K562 (cell line): ENCODE measurements around the gene NLGN2. TPM values are rescaled to one million over a fixed set of nuclear protein-coding genes. Genes with fewer than 3 reads are reported as not detected.

ENCODE experiments used
- ADNP ChIP-seq: fragments of 200-800 bp; sonication (Bioruptor generic); IDR thresholded peaks from 2 replicates; pipeline ENCODE4 v1.6.1; 2016; ENCODE audit warnings: missing genetic modification characterization, missing compliant biosample characterization
- ARID3B ChIP-seq: fragments of 250-450 bp; sonication (Bioruptor Pico); IDR thresholded peaks from 2 replicates; pipeline ENCODE4 v1.4.0; 2020; ENCODE audit warnings: borderline replicate concordance
- CCNT2 ChIP-seq: IDR thresholded peaks from 2 replicates; pipeline ENCODE4 v1.6.1; 2011; ENCODE audit warnings: borderline replicate concordance, low read depth, mild to moderate bottlenecking, moderate library complexity, mixed read lengths, low read length; ENCODE audit not compliant: insufficient read length; ENCODE audit errors: extremely low read depth
- CREM ChIP-seq: IDR thresholded peaks from 2 replicates; pipeline ENCODE4 v1.6.1; 2014; ENCODE audit warnings: antibody characterized with exemption, low read depth
- ETS1 ChIP-seq: conservative IDR thresholded peaks from 2 replicates; pipeline ENCODE4 v1.6.1; 2011; ENCODE audit warnings: low read depth, mild to moderate bottlenecking, low read length; ENCODE audit not compliant: control insufficient read depth
- MITF ChIP-seq: IDR thresholded peaks from 2 replicates; pipeline ENCODE4 v1.6.1; 2014; ENCODE audit warnings: antibody characterized with exemption
- MTA3 ChIP-seq: fragments of 450-650 bp; formaldehyde crosslinking; IDR thresholded peaks from 2 replicates; pipeline ENCODE4 v1.6.1; 2017; ENCODE audit warnings: mild to moderate bottlenecking, borderline replicate concordance
- NR2F6 ChIP-seq: fragments of 450-650 bp; formaldehyde crosslinking; IDR thresholded peaks from 2 replicates; pipeline ENCODE4 v1.4.0; 2020; ENCODE audit warnings: mild to moderate bottlenecking
- RFX1 ChIP-seq: fragments of 450-650 bp; IDR thresholded peaks from 2 replicates; pipeline ENCODE4 v1.6.1; 2016; ENCODE audit warnings: mild to moderate bottlenecking, moderate library complexity
- SIN3B ChIP-seq: fragments of 450-650 bp; IDR thresholded peaks from 2 replicates; pipeline ENCODE4 v1.6.1; 2017; ENCODE audit warnings: low read depth, mild to moderate bottlenecking, moderate library complexity
- SRSF1 ChIP-seq: fragments of 200-400 bp; formaldehyde crosslinking; IDR thresholded peaks from 2 replicates; pipeline ENCODE4 v1.6.1; 2017; ENCODE audit warnings: mild to moderate bottlenecking, low read depth, low read length, moderate library complexity
- TAF15 ChIP-seq: fragments of 200-400 bp; formaldehyde crosslinking; IDR thresholded peaks from 2 replicates; pipeline ENCODE4 v1.6.1; 2017; ENCODE audit warnings: mild to moderate bottlenecking, low read depth, low read length, moderate library complexity
- TBL1XR1 ChIP-seq, 2 experiments: IDR thresholded peaks; 2 replicates each; pipeline ENCODE4 v1.6.1; 2012; ENCODE audit warnings: improper control_type of control experiment in 2 of 2, low read length in 2 of 2, mild to moderate bottlenecking in 1 of 2
- TBP ChIP-seq: optimal IDR thresholded peaks from 2 replicates; pipeline ENCODE3; 2011; ENCODE audit warnings: low read depth, low read length, improper control_type of control experiment
- ZFX ChIP-seq: sonication (generic); formaldehyde crosslinking; IDR thresholded peaks from 2 replicates; pipeline ENCODE4 v1.8.0; 2022; ENCODE audit warnings: mild to moderate bottlenecking, missing genetic modification reagents, moderate library complexity
- ZNF239 ChIP-seq: fragments of 250-450 bp; sonication (Bioruptor Pico); IDR thresholded peaks from 2 replicates; pipeline ENCODE4 v1.4.0; 2020; ENCODE audit warnings: mild to moderate bottlenecking
- polyA plus RNA-seq, 8 experiments: library from polyadenylated mRNA; depleted of rRNA in 4 of 8; stranded (reverse) in 5 of 8; unstranded in 3 of 8; fragments of >200 nt; fragmentation: Nextera tagmentation in 2 of 8; fragmentation: Illumina TruSeq in 1 of 8; extraction: Ambion mirVana in 2 of 8; extraction: Trizol in 1 of 8; gene quantifications; 2 replicates each; pipeline versions ENCODE4 v1.2.1 to v1.2.3, GENCODE V29; 2011 to 2014; ENCODE audit warnings: inconsistent platforms in 1 of 8, missing spikeins in 1 of 8
- total RNA-seq, 7 experiments: library from RNA; depleted of rRNA in 6 of 7; stranded (reverse); fragments of >200 nt in 6 of 7; fragmentation: Illumina TruSeq in 2 of 7; extraction: Trizol in 2 of 7; gene quantifications; 2 replicates each; pipeline versions ENCODE4 v1.2.1 to v1.2.3, GENCODE V29; 2011 to 2021; ENCODE audit warnings: low replicate concordance in 1 of 7
- TF ChIP-seq, protein P1 (sequence below): fragments of 450-650 bp; IDR thresholded peaks from 2 replicates; pipeline ENCODE4 v1.6.1; 2016; ENCODE audit warnings: borderline replicate concordance
- TF ChIP-seq, protein P2 (sequence below): fragments of 250-450 bp; sonication (Bioruptor Pico); IDR thresholded peaks from 2 replicates; pipeline ENCODE4 v1.5.1; 2021; ENCODE audit warnings: mild to moderate bottlenecking
- TF ChIP-seq, protein P3 (sequence below): fragments of 450-650 bp; formaldehyde crosslinking; IDR thresholded peaks from 2 replicates; pipeline ENCODE4 v1.4.0; 2022; ENCODE audit warnings: missing genetic modification characterization

NLGN2 gene
- total and polyA plus RNA-seq, 9 of the 15 experiments (the other 6 are each of a cell fraction or from before 2014, with no cell fraction given): 0.11 to 7.8 (median 0.77) TPM

- TF ChIP-seq MITF (no peak), ZFX (CRISPR knock-in tag) (peak; percentile 67), NR2F6 (no peak), ARID3B (CRISPR knock-in tag) (no peak), RFX1 (no peak), TBP (peak; percentile 6), ADNP (tag) (no peak), CCNT2 (peak; percentile 53), ZNF239 (CRISPR knock-in tag) (no peak), CREM (peak; percentile 38), MTA3 (peak; percentile 74), TAF15 (no peak), TBL1XR1 (IDR thresholded peaks at IDR 0.05; ENCODE audit: low read length in 2 of 2) (no peak), SRSF1 (no peak), ETS1 (no peak; the same call in 1 of the 2 replicates), SIN3B (no peak)
- TF ChIP-seq, protein P1, sequence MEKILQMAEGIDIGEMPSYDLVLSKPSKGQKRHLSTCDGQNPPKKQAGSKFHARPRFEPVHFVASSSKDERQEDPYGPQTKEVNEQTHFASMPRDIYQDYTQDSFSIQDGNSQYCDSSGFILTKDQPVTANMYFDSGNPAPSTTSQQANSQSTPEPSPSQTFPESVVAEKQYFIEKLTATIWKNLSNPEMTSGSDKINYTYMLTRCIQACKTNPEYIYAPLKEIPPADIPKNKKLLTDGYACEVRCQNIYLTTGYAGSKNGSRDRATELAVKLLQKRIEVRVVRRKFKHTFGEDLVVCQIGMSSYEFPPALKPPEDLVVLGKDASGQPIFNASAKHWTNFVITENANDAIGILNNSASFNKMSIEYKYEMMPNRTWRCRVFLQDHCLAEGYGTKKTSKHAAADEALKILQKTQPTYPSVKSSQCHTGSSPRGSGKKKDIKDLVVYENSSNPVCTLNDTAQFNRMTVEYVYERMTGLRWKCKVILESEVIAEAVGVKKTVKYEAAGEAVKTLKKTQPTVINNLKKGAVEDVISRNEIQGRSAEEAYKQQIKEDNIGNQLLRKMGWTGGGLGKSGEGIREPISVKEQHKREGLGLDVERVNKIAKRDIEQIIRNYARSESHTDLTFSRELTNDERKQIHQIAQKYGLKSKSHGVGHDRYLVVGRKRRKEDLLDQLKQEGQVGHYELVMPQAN: peak; percentile 55; the same call in 1 of the 2 replicates
- TF ChIP-seq, protein P2, sequence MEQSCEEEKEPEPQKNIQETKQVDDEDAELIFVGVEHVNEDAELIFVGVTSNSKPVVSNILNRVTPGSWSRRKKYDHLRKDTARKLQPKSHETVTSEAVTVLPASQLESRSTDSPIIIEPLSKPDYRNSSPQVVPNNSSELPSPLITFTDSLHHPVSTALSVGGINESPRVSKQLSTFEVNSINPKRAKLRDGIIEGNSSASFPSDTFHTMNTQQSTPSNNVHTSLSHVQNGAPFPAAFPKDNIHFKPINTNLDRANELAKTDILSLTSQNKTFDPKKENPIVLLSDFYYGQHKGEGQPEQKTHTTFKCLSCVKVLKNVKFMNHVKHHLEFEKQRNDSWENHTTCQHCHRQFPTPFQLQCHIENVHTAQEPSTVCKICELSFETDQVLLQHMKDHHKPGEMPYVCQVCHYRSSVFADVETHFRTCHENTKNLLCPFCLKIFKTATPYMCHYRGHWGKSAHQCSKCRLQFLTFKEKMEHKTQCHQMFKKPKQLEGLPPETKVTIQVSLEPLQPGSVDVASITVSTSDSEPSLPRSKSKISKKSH: no peak
- TF ChIP-seq, protein P3, sequence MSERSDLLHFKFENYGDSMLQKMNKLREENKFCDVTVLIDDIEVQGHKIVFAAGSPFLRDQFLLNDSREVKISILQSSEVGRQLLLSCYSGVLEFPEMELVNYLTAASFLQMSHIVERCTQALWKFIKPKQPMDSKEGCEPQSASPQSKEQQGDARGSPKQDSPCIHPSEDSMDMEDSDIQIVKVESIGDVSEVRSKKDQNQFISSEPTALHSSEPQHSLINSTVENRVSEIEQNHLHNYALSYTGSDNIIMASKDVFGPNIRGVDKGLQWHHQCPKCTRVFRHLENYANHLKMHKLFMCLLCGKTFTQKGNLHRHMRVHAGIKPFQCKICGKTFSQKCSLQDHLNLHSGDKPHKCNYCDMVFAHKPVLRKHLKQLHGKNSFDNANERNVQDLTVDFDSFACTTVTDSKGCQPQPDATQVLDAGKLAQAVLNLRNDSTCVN (CRISPR knock-in tag): no peak
These were observed 13.0 kb upstream of the NLGN2 start, which contains the start of gene PLSCR3 (continued) for GRCh38 chr17:7394452-7395191.
